ENCODE data around the gene ELF5. TPM values are rescaled to one million over a fixed set of nuclear protein-coding genes. Genes with fewer than 3 reads are reported as not detected.

ELF5 gene
- total and polyA plus RNA-seq, 2 of the 13 experiments (the other 11 are each of a cell fraction or from before 2014, with no cell fraction given), result 0.51 to 2.6 TPM

DNA sequence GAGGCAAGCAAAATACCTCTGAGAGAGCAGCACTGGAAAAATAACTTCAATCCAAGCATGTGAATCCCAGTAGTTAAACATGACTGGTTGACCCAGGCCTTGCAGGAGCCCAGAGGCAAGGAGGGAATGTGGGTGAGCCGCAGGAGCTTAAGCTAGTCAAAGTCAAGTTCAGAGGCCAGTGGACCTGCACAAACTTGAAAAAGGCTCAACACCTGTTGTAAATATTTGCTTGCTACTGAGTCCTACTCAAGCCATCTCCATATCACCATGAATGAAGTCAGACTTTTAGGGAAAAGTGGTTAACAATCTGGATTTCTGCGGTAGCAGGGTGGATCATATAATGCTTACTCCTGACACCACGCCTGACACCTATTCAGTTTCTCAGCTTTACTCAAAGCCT is 79.7 kb downstream of the ELF5 start (continued):
- TF ChIP-seq, protein P1, sequence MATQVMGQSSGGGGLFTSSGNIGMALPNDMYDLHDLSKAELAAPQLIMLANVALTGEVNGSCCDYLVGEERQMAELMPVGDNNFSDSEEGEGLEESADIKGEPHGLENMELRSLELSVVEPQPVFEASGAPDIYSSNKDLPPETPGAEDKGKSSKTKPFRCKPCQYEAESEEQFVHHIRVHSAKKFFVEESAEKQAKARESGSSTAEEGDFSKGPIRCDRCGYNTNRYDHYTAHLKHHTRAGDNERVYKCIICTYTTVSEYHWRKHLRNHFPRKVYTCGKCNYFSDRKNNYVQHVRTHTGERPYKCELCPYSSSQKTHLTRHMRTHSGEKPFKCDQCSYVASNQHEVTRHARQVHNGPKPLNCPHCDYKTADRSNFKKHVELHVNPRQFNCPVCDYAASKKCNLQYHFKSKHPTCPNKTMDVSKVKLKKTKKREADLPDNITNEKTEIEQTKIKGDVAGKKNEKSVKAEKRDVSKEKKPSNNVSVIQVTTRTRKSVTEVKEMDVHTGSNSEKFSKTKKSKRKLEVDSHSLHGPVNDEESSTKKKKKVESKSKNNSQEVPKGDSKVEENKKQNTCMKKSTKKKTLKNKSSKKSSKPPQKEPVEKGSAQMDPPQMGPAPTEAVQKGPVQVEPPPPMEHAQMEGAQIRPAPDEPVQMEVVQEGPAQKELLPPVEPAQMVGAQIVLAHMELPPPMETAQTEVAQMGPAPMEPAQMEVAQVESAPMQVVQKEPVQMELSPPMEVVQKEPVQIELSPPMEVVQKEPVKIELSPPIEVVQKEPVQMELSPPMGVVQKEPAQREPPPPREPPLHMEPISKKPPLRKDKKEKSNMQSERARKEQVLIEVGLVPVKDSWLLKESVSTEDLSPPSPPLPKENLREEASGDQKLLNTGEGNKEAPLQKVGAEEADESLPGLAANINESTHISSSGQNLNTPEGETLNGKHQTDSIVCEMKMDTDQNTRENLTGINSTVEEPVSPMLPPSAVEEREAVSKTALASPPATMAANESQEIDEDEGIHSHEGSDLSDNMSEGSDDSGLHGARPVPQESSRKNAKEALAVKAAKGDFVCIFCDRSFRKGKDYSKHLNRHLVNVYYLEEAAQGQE (IDR thresholded peaks at IDR 0.05; ENCODE audit: borderline replicate concordance in 1 of 2, low read depth in 1 of 2, low read length in 2 of 2), result no peak; a peak in 1 of 4 replicates
- TF ChIP-seq ZNF543 (CRISPR knock-in tag; IDR thresholded peaks at IDR 0.05) (0 out of 2 replicates have a peak, but pooled peaks have one; percentile 42), ZNF232 (CRISPR knock-in tag; IDR thresholded peaks at IDR 0.05; ENCODE audit: borderline replicate concordance) (no peak), ZNF547 (CRISPR knock-in tag; IDR thresholded peaks at IDR 0.05) (no peak), ZBTB8A (CRISPR knock-in tag; IDR thresholded peaks at IDR 0.05; ENCODE audit: borderline replicate concordance, low read depth) (no peak), HNRNPLL (IDR thresholded peaks at IDR 0.05; ENCODE audit: low read depth, low read length, poor library complexity, severe bottlenecking) (no peak), ZNF557 (CRISPR knock-in tag; IDR thresholded peaks at IDR 0.05) (no peak), IRF2 (CRISPR knock-in tag; IDR thresholded peaks at IDR 0.05) (0 out of 2 replicates have a peak, but pooled peaks have one; percentile 18), CCDC6 (CRISPR knock-in tag; IDR thresholded peaks at IDR 0.05) (no peak), IRX3 (CRISPR knock-in tag; IDR thresholded peaks at IDR 0.05; ENCODE audit: borderline replicate concordance, low read depth) (no peak), NCOA2 (CRISPR knock-in tag; IDR thresholded peaks at IDR 0.05) (peak; percentile 38; the same call in 1 of the 2 replicates), ZSCAN21 (CRISPR knock-in tag; IDR thresholded peaks at IDR 0.05; ENCODE audit: borderline replicate concordance) (no peak)
- TF ChIP-seq, protein P2, sequence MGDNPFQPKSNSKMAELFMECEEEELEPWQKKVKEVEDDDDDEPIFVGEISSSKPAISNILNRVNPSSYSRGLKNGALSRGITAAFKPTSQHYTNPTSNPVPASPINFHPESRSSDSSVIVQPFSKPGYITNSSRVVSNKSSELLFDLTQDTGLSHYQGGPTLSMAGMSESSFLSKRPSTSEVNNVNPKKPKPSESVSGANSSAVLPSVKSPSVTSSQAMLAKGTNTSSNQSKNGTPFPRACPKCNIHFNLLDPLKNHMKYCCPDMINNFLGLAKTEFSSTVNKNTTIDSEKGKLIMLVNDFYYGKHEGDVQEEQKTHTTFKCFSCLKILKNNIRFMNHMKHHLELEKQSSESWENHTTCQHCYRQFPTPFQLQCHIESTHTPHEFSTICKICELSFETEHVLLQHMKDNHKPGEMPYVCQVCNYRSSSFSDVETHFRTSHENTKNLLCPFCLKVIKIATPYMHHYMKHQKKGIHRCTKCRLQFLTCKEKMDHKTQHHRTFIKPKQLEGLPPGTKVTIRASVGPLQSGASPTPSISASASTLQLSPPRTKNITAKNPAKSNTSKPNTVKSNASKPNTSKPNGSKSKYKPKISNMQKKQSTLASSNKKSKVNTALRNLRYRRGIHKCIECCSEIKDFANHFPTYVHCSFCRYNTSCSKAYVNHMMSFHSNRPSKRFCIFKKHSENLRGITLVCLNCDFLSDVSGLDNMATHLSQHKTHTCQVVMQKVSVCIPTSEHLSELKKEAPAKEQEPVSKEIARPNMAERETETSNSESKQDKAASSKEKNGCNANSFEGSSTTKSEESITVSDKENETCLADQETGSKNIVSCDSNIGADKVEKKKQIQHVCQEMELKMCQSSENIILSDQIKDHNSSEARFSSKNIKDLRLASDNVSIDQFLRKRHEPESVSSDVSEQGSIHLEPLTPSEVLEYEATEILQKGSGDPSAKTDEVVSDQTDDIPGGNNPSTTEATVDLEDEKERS (CRISPR knock-in tag; IDR thresholded peaks at IDR 0.05), result no peak
- TF ChIP-seq, protein P3, sequence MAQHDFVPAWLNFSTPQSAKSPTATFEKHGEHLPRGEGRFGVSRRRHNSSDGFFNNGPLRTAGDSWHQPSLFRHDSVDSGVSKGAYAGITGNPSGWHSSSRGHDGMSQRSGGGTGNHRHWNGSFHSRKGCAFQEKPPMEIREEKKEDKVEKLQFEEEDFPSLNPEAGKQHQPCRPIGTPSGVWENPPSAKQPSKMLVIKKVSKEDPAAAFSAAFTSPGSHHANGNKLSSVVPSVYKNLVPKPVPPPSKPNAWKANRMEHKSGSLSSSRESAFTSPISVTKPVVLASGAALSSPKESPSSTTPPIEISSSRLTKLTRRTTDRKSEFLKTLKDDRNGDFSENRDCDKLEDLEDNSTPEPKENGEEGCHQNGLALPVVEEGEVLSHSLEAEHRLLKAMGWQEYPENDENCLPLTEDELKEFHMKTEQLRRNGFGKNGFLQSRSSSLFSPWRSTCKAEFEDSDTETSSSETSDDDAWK (CRISPR knock-in tag; IDR thresholded peaks at IDR 0.05), result no peak
- TF ChIP-seq, protein P4, sequence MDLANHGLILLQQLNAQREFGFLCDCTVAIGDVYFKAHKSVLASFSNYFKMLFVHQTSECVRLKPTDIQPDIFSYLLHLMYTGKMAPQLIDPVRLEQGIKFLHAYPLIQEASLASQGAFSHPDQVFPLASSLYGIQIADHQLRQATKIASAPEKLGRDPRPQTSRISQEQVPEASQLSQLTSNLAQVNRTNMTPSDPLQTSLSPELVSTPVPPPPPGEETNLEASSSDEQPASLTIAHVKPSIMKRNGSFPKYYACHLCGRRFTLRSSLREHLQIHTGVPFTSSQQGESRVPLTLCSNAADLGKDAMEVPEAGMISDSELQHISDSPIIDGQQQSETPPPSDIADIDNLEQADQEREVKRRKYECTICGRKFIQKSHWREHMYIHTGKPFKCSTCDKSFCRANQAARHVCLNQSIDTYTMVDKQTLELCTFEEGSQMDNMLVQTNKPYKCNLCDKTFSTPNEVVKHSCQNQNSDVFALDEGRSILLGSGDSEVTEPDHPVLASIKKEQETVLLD (CRISPR knock-in tag; IDR thresholded peaks at IDR 0.05; ENCODE audit: low read depth), result no peak

Data from HepG2 (cell line).